HCT116 (cell line): Measurements from ENCODE around the gene UVSSA. TPM values are rescaled to one million over a fixed set of nuclear protein-coding genes. Genes with fewer than 3 reads are reported as not detected.

ENCODE experiments used
- ATAC-seq: fragments of 200-7000 bp; cut with Tn5 transposase; 2 replicates; pipeline ENCODE4 v1.9.1; 2020; ENCODE audit warnings: mild to moderate bottlenecking, moderate library complexity
- BruUV-seq: library from RNA; stranded (reverse); fragments of 400-500 nt; replicated peaks from 2 replicates; lab custom pipeline; 2021; lab: Mats Ljungman, UMichigan
- CTCF ChIA-PET: fragments of 300-600 bp; sonication (Branson Sonifier 250); formaldehyde crosslinking; loops from one replicate; lab custom pipeline; 2021; ENCODE audit warnings: antibody characterized with exemption; lab: Charles Lee
- POLR2A ChIA-PET: fragments of 300-600, 350-600 bp; sonication (Branson Sonifier 250); formaldehyde crosslinking; loops from one replicate; lab custom pipeline; 2021; ENCODE audit warnings: antibody characterized with exemption; lab: Charles Lee
- RAD21 ChIA-PET, 2 experiments: fragments of 300-600 bp; sonication (Branson Sonifier 250); formaldehyde crosslinking; loops; one replicate each; lab custom pipeline; 2023; ENCODE audit warnings: low total read pairs in 2 of 2; ENCODE audit not compliant: uncharacterized antibody in 2 of 2, unreplicated experiment in 2 of 2, low non-redundant PET in 1 of 2; lab: Charles Lee
- DNase-seq: peaks from one replicate; pipeline ENCODE4 v3.0.0-alpha.2; 2010; ENCODE audit warnings: low read depth, low spot score
- H2AFZ ChIP-seq: fragments of 200-600 bp; shearing (Covaris generic), sonication (generic); 2 replicates; pipeline ENCODE4 v1.6.1; 2017; ENCODE audit warnings: low read depth, mixed run types, mixed read lengths, antibody characterized with exemption, low read length; ENCODE audit not compliant: poor library complexity, severe bottlenecking
- H3K27ac ChIP-seq: 2 replicates; pipeline ENCODE4 v1.5.1; 2012; ENCODE audit warnings: low read depth, low read length
- H3K27me3 ChIP-seq: fragments of 200-600 bp; sonication (generic); 2 replicates; pipeline ENCODE4 v1.6.1; 2016; ENCODE audit warnings: mixed run types, low read length, mixed read lengths; ENCODE audit not compliant: insufficient read depth
- H3K36me3 ChIP-seq, 2 experiments: fragments of 200-500 bp in 1 of 2; fragments of 200-600 bp in 1 of 2; sonication (Bioruptor generic) in 1 of 2; sonication (generic) in 1 of 2; 2 replicates each; pipeline versions ENCODE4 v1.5.1 to v1.6.1; 2014 to 2016; ENCODE audit warnings: low read length in 2 of 2, inconsistent platforms in 1 of 2, mixed read lengths in 1 of 2, mixed run types in 1 of 2; ENCODE audit not compliant: insufficient read depth in 2 of 2, control insufficient read depth in 1 of 2
- H3K4me1 ChIP-seq, 2 experiments: fragments of 200-600 bp in 1 of 2; sonication (generic) in 1 of 2; 2 replicates each; pipeline versions ENCODE4 v1.5.1 to v1.6.1; 2012 to 2017; ENCODE audit warnings: low read length in 2 of 2, inconsistent platforms in 1 of 2, mild to moderate bottlenecking in 1 of 2, mixed read lengths in 1 of 2, mixed run types in 1 of 2, moderate library complexity in 1 of 2; ENCODE audit not compliant: insufficient read depth in 2 of 2, control insufficient read depth in 1 of 2
- H3K4me2 ChIP-seq: fragments of 200-600 bp; sonication (generic); 2 replicates; pipeline ENCODE4 v1.6.1; 2017; ENCODE audit warnings: mixed run types, low read length, mixed read lengths
- H3K4me3 ChIP-seq, 2 experiments: fragments of 200-600 bp in 1 of 2; sonication (generic) in 1 of 2; replicated peaks in 1 of 2; 2 replicates each; pipeline ENCODE4 v1.5.1; 2011 to 2016; ENCODE audit warnings: low read length in 2 of 2, control low read depth in 1 of 2, low read depth in 1 of 2, mild to moderate bottlenecking in 1 of 2, mixed read lengths in 1 of 2, mixed run types in 1 of 2
- H3K79me2 ChIP-seq: fragments of 200-600 bp; sonication (generic); 2 replicates; pipeline ENCODE4 v1.6.1; 2017; ENCODE audit warnings: mild to moderate bottlenecking, mixed run types, low read length, moderate library complexity, mixed read lengths; ENCODE audit not compliant: insufficient read depth
- H3K9ac ChIP-seq: fragments of 200-600 bp; sonication (generic); 2 replicates; pipeline ENCODE4 v1.6.1; 2016; ENCODE audit warnings: low read length, mixed read lengths
- H3K9me2 ChIP-seq: fragments of 200-600 bp; sonication (generic), shearing (Covaris generic); 2 replicates; pipeline ENCODE4 v1.6.1; 2017; ENCODE audit warnings: mixed run types, mild to moderate bottlenecking, moderate library complexity; ENCODE audit not compliant: insufficient read depth
- H3K9me3 ChIP-seq, 2 experiments: fragments of 200-500 bp in 1 of 2; fragments of 200-600 bp in 1 of 2; sonication (Bioruptor generic) in 1 of 2; sonication (generic) in 1 of 2; 2 replicates each; pipeline ENCODE4 v1.6.1; 2014 to 2017; ENCODE audit warnings: low read length in 2 of 2, mixed read lengths in 2 of 2, inconsistent platforms in 1 of 2, low read depth in 1 of 2, mild to moderate bottlenecking in 1 of 2, mixed run types in 1 of 2, moderate library complexity in 1 of 2; ENCODE audit not compliant: control insufficient read depth in 1 of 2, insufficient read depth in 1 of 2
- H4K20me1 ChIP-seq: fragments of 200-600 bp; sonication (generic), shearing (Covaris generic); 2 replicates; pipeline ENCODE4 v1.6.1; 2017; ENCODE audit warnings: mixed run types, mild to moderate bottlenecking, moderate library complexity; ENCODE audit not compliant: insufficient read depth
- ATF3 ChIP-seq: IDR thresholded peaks from 2 replicates; pipeline ENCODE4 v1.6.1; 2012
- CBX3 ChIP-seq: IDR thresholded peaks from 2 replicates; pipeline ENCODE4 v1.6.1; 2012; ENCODE audit warnings: low read depth
- CEBPB ChIP-seq: IDR thresholded peaks from 2 replicates; pipeline ENCODE4 v1.6.1; 2012; ENCODE audit warnings: low read depth
- ELF1 ChIP-seq: IDR thresholded peaks from 2 replicates; pipeline ENCODE4 v1.6.1; 2012; ENCODE audit warnings: low read depth, borderline replicate concordance
- EZH2 ChIP-seq: fragments of 200-600 bp; sonication (generic); IDR thresholded peaks from 2 replicates; pipeline ENCODE4 v1.6.1; 2017; ENCODE audit warnings: antibody characterized with exemption, mixed run types
- EZH2phosphoT487 ChIP-seq: fragments of 200-600 bp; IDR thresholded peaks from 2 replicates; pipeline ENCODE4 v1.6.1; 2018; ENCODE audit warnings: antibody characterized with exemption, borderline replicate concordance
- FOSL1 ChIP-seq: IDR thresholded peaks from 2 replicates; pipeline ENCODE4 v1.6.1; 2012; ENCODE audit warnings: low read depth
- JUND ChIP-seq: IDR thresholded peaks from 2 replicates; pipeline ENCODE4 v1.6.1; 2012
- MAX ChIP-seq: IDR thresholded peaks from 2 replicates; pipeline ENCODE4 v1.6.1; 2012
- POLR2A ChIP-seq: IDR thresholded peaks from 2 replicates; pipeline ENCODE4 v1.7.0; 2011; ENCODE audit warnings: borderline replicate concordance; ENCODE audit not compliant: insufficient read depth, insufficient read length; ENCODE audit errors: extremely low read depth
- POLR2AphosphoS5 ChIP-seq: IDR thresholded peaks from 2 replicates; pipeline ENCODE4 v1.6.1; 2011; ENCODE audit warnings: mild to moderate bottlenecking, low read depth, low read length, moderate library complexity
- RAD21 ChIP-seq: IDR thresholded peaks from 2 replicates; pipeline ENCODE4 v1.6.1; 2012; ENCODE audit warnings: low read depth, mild to moderate bottlenecking
- REST ChIP-seq: IDR thresholded peaks from 2 replicates; pipeline ENCODE4 v1.6.1; 2012; ENCODE audit warnings: low read depth
- SIN3A ChIP-seq: IDR thresholded peaks from 2 replicates; pipeline ENCODE4 v1.6.1; 2012; ENCODE audit warnings: low read depth
- SP1 ChIP-seq: IDR thresholded peaks from 2 replicates; pipeline ENCODE4 v1.6.1; 2012; ENCODE audit warnings: low read depth
- SRF ChIP-seq: IDR thresholded peaks from 2 replicates; pipeline ENCODE4 v1.6.1; 2012; ENCODE audit warnings: low read depth
- TCF7L2 ChIP-seq: IDR thresholded peaks from 2 replicates; pipeline ENCODE4 v1.7.0; 2011; ENCODE audit warnings: borderline replicate concordance, inconsistent platforms; ENCODE audit not compliant: insufficient read depth, insufficient read length; ENCODE audit errors: extremely low read depth
- ZBTB33 ChIP-seq: IDR thresholded peaks from 2 replicates; pipeline ENCODE4 v1.6.1; 2011; ENCODE audit warnings: mild to moderate bottlenecking, low read length, moderate library complexity; ENCODE audit not compliant: insufficient replicate concordance; ENCODE audit errors: extremely low read depth
- ZFX ChIP-seq: fragments of 450-650 bp; IDR thresholded peaks from 2 replicates; pipeline ENCODE4 v1.6.1; 2017
- ZNF274 ChIP-seq: fragments of 200-500 bp; sonication (Bioruptor generic); IDR thresholded peaks from 2 replicates; pipeline ENCODE4 v1.6.1; 2014; ENCODE audit warnings: mild to moderate bottlenecking, low read depth, low read length, inconsistent platforms
- intact Hi-C: fragments of 100-400 bp; cut with micrococcal nuclease; formaldehyde crosslinking; loops from 2 replicates; pipeline ENCODE4 v1.10.0; 2022
- total RNA-seq: library from RNA; stranded (reverse); gene quantifications from one replicate; pipeline ENCODE4 v1.2.1, GENCODE V29; 2021; ENCODE audit not compliant: unreplicated experiment

UVSSA gene
- total RNA-seq, 1 experiment from 2014 or later: 30.5 TPM

GRCh38 chr4:1360423-1361283 lies 13.6 kb downstream of the UVSSA start:
- TF ChIP-seq POLR2AphosphoS5 (no peak), JUND (no peak), ZBTB33 (no peak), SRF (no peak), CEBPB (no peak), SP1 (no peak), REST (no peak), ELF1 (no peak), FOSL1 (no peak), ZFX (no peak), ATF3 (no peak), TCF7L2 (no peak), EZH2 (no peak), RAD21 (no peak), POLR2A (no peak), EZH2phosphoT487 (no peak), CBX3 (no peak), SIN3A (no peak), ZNF274 (no peak), MAX (no peak)
- ChIA-PET RAD21 (no interaction called here), POLR2A (no interaction called here), CTCF (no interaction called here)
- no TSS peak for BruUV-seq
- DNase-seq (no peak), ATAC-seq (no peak)
- H3K27me3 ChIP-seq: no peaks in the 10 kb centered on the region
- H3K4me1 ChIP-seq: peaks cover 0 to 5% of the 10 kb centered on the region in 2 experiments; a peak in 1 of 4 replicates
- no peak overlapping the region for H3K27ac ChIP-seq
- no peaks in the 10 kb centered on the region for H3K9me3 ChIP-seq
- no peak overlapping the region for H2AFZ ChIP-seq
- no peaks in the 10 kb centered on the region for H4K20me1 ChIP-seq
- no peaks in the 10 kb centered on the region for H3K9me2 ChIP-seq
- H3K4me2 ChIP-seq: no peak overlapping the region
- H3K4me3 ChIP-seq: no peak overlapping the region
- intact Hi-C loops: no loop called here
- no peaks in the 10 kb centered on the region; a peak in 1 of 4 replicates for H3K36me3 ChIP-seq
- no peaks in the 10 kb centered on the region for H3K79me2 ChIP-seq
- no peak overlapping the region for H3K9ac ChIP-seq
